A549 (cell line): ENCODE results near the gene PRKN.

Experiments
- ESRRA ChIP-seq: fragments of 150-350 bp; IDR thresholded peaks from 2 replicates; pipeline ENCODE4 v1.6.1; 2014; ENCODE audit warnings: mild to moderate bottlenecking, low read length, borderline replicate concordance
- FOSB ChIP-seq: fragments of 250-450 bp; sonication (Bioruptor Pico); IDR thresholded peaks from 2 replicates; pipeline ENCODE4 v1.5.0; 2020; ENCODE audit warnings: mild to moderate bottlenecking, moderate library complexity
- HOXA7 ChIP-seq: fragments of 250-450 bp; sonication (Bioruptor Pico); IDR thresholded peaks from 2 replicates; pipeline ENCODE4 v1.5.0; 2020; ENCODE audit warnings: mild to moderate bottlenecking, moderate library complexity
- TF ChIP-seq, protein P1 (sequence below): fragments of >200 bp; sonication (Bioruptor Twin); formaldehyde crosslinking; IDR thresholded peaks from 3 replicates; pipeline ENCODE4 v1.5.1; 2016

- TF ChIP-seq, protein P1, sequence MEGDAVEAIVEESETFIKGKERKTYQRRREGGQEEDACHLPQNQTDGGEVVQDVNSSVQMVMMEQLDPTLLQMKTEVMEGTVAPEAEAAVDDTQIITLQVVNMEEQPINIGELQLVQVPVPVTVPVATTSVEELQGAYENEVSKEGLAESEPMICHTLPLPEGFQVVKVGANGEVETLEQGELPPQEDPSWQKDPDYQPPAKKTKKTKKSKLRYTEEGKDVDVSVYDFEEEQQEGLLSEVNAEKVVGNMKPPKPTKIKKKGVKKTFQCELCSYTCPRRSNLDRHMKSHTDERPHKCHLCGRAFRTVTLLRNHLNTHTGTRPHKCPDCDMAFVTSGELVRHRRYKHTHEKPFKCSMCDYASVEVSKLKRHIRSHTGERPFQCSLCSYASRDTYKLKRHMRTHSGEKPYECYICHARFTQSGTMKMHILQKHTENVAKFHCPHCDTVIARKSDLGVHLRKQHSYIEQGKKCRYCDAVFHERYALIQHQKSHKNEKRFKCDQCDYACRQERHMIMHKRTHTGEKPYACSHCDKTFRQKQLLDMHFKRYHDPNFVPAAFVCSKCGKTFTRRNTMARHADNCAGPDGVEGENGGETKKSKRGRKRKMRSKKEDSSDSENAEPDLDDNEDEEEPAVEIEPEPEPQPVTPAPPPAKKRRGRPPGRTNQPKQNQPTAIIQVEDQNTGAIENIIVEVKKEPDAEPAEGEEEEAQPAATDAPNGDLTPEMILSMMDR = no peak
- TF ChIP-seq FOSB (CRISPR knock-in tag) (no peak), HOXA7 (CRISPR knock-in tag) (no peak), ESRRA (no peak)
Observed at GRCh38 chr6:161481786-161482516, 1245.6 kb downstream of the PRKN start.
